MM.1S (cell line): ENCODE results near the gene PTS.

Experiments
- DNase-seq: peaks from one replicate; pipeline ENCODE4 v3.0.0-alpha.2; 2015
- H2AFZ ChIP-seq: fragments of 300-600 bp; sonication (generic); 2 replicates; pipeline ENCODE4 v1.6.0; 2016; ENCODE audit warnings: antibody characterized with exemption, low read length
- H3F3A ChIP-seq: fragments of 300-600 bp; sonication (generic); 2 replicates; pipeline ENCODE4 v1.6.1; 2016; ENCODE audit warnings: mild to moderate bottlenecking, antibody characterized with exemption, low read length, moderate library complexity, mixed read lengths; ENCODE audit not compliant: insufficient read depth
- H3K27ac ChIP-seq: fragments of 300-600 bp; sonication (generic); 2 replicates; pipeline ENCODE4 v1.5.1; 2016; ENCODE audit warnings: mild to moderate bottlenecking, low read length
- H3K27me3 ChIP-seq: fragments of 300-600 bp; sonication (generic); replicated peaks from 2 replicates; pipeline ENCODE4 v1.6.0; 2016; ENCODE audit warnings: low read length; ENCODE audit not compliant: insufficient read depth
- H3K36me3 ChIP-seq: fragments of 300-600 bp; sonication (generic); replicated peaks from 2 replicates; pipeline ENCODE4 v1.6.1; 2016; ENCODE audit warnings: mild to moderate bottlenecking, low read length, mixed read lengths; ENCODE audit not compliant: insufficient read depth
- H3K4me1 ChIP-seq: fragments of 300-600 bp; sonication (generic); 2 replicates; pipeline ENCODE4 v1.6.1; 2016; ENCODE audit warnings: low read length, mixed read lengths
- H3K4me2 ChIP-seq: fragments of 300-600 bp; sonication (generic); 2 replicates; pipeline ENCODE4 v1.6.0; 2016; ENCODE audit warnings: low read depth, low read length
- H3K4me3 ChIP-seq: fragments of 300-600 bp; sonication (generic); 2 replicates; pipeline ENCODE4 v1.5.1; 2016; ENCODE audit warnings: low read length, mixed read lengths
- H3K79me2 ChIP-seq: fragments of 300-600 bp; sonication (generic); 2 replicates; pipeline ENCODE4 v1.6.1; 2016; ENCODE audit warnings: mixed run types, low read length, mixed read lengths
- H3K9ac ChIP-seq: fragments of 300-600 bp; sonication (generic); 2 replicates; pipeline ENCODE4 v1.6.1; 2016; ENCODE audit warnings: low read length, mixed read lengths
- H3K9me2 ChIP-seq: fragments of 300-600 bp; sonication (generic); replicated peaks from 2 replicates; pipeline ENCODE4 v1.6.1; 2016; ENCODE audit warnings: mild to moderate bottlenecking, low read length, mixed read lengths; ENCODE audit not compliant: insufficient read depth
- H3K9me3 ChIP-seq: fragments of 300-600 bp; sonication (generic); replicated peaks from 2 replicates; pipeline ENCODE4 v1.6.1; 2016; ENCODE audit warnings: mild to moderate bottlenecking, low read length, mixed read lengths; ENCODE audit not compliant: insufficient read depth
- H4K20me1 ChIP-seq: fragments of 300-600 bp; sonication (generic); 2 replicates; pipeline ENCODE4 v1.6.1; 2016; ENCODE audit warnings: mild to moderate bottlenecking, low read length, moderate library complexity, mixed read lengths; ENCODE audit not compliant: insufficient read depth
- CTCF ChIP-seq: fragments of 300-600 bp; sonication (generic); IDR thresholded peaks from 2 replicates; pipeline ENCODE4 v1.5.1; 2016; ENCODE audit warnings: antibody characterized with exemption, low read length, mixed read lengths
- EZH2 ChIP-seq: fragments of 300-600 bp; sonication (generic); optimal IDR thresholded peaks from 2 replicates; pipeline ENCODE3; 2017; ENCODE audit warnings: low read depth, mild to moderate bottlenecking, antibody characterized with exemption, low read length, mixed read lengths
- EZH2phosphoT487 ChIP-seq: fragments of 300-600 bp; sonication (generic); IDR thresholded peaks from 2 replicates; pipeline ENCODE4 v1.6.1; 2018; ENCODE audit warnings: antibody characterized with exemption, low read length

PTS gene

GRCh38 chr11:112206071-112206470 is 20.2 kb upstream of the PTS start:
- no peaks in the 10 kb centered on the region for H3F3A ChIP-seq
- H3K4me1 ChIP-seq = peaks cover 2% of the 10 kb centered on the region; the same call in 1 of the 2 replicates
- H4K20me1 ChIP-seq = no peaks in the 10 kb centered on the region
- no peak overlapping the region for H3K9ac ChIP-seq
- TF ChIP-seq EZH2 (no peak), CTCF (no peak), EZH2phosphoT487 (no peak)
- no peaks in the 10 kb centered on the region for H3K27me3 ChIP-seq
- no peaks in the 10 kb centered on the region for H3K36me3 ChIP-seq
- H3K79me2 ChIP-seq = no peaks in the 10 kb centered on the region
- H2AFZ ChIP-seq = no peak overlapping the region
- no peak overlapping the region for H3K4me2 ChIP-seq
- H3K4me3 ChIP-seq = no peak overlapping the region
- H3K9me3 ChIP-seq = no peaks in the 10 kb centered on the region
- no peak for DNase-seq
- no peak overlapping the region for H3K27ac ChIP-seq
- no peaks in the 10 kb centered on the region for H3K9me2 ChIP-seq

GRCh38 chr11:112210890-112211289 is 15.3 kb upstream of the PTS start:
- no peak for TF ChIP-seq CTCF
- no peak for TF ChIP-seq EZH2phosphoT487
- TF ChIP-seq EZH2 = no peak
- H3K36me3 ChIP-seq = no peaks in the 10 kb centered on the region
- H3K4me2 ChIP-seq = no peak overlapping the region
- no peak overlapping the region for H3K9ac ChIP-seq
- no peaks in the 10 kb centered on the region for H3K9me2 ChIP-seq
- no peak for DNase-seq
- H3K27me3 ChIP-seq = no peaks in the 10 kb centered on the region
- H4K20me1 ChIP-seq = no peaks in the 10 kb centered on the region
- peaks cover 6% of the 10 kb centered on the region; the same call in 1 of the 2 replicates for H3K4me1 ChIP-seq
- no peaks in the 10 kb centered on the region for H3K9me3 ChIP-seq
- H3K79me2 ChIP-seq = no peaks in the 10 kb centered on the region
- no peak overlapping the region for H2AFZ ChIP-seq
- no peak overlapping the region for H3K27ac ChIP-seq
- H3K4me3 ChIP-seq = no peak overlapping the region
- H3F3A ChIP-seq = no peaks in the 10 kb centered on the region

DNA sequence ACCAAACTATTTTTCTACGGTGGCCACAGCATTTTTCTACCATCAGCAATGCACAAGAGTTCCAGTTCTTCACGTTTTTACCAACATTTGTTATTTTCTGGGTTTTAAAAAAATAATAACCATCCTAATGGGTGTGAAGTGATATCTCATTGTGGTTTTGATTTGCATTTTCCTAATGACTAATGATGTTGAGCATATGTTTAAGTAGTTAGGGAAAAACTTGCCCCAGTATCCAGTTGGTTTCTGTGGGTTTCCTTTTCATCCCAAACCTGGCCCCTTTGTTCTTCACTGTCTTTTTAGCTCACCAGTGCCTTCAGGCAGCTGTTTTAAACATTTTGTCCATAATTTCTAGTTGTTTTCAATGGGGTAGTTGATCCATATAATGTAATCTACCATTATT is 14.7 kb upstream of the PTS start:
- Histone ChIP-seq H3K4me2 (no peak overlapping the region), H3K9ac (no peak overlapping the region), H3K27me3 (no peaks in the 10 kb centered on the region), H2AFZ (no peak overlapping the region), H3K36me3 (no peaks in the 10 kb centered on the region), H3K9me2 (no peaks in the 10 kb centered on the region), H3K9me3 (no peaks in the 10 kb centered on the region), H3K27ac (no peak overlapping the region), H3K79me2 (no peaks in the 10 kb centered on the region), H3K4me1 (peaks cover 6% of the 10 kb centered on the region; the same call in 1 of the 2 replicates), H3F3A (no peaks in the 10 kb centered on the region), H4K20me1 (no peaks in the 10 kb centered on the region), H3K4me3 (no peak overlapping the region)
- DNase-seq = no peak
- TF ChIP-seq EZH2 = no peak
- TF ChIP-seq CTCF = no peak
- TF ChIP-seq EZH2phosphoT487 = no peak
